SKM-1 (cell line): ENCODE results near the gene SLC9A5.

Experiments used
- DNase-seq: peaks from one replicate; lab custom pipeline; 2025; ENCODE audit not compliant: unreplicated experiment; lab: John Stamatoyannopoulos, UW

SLC9A5 gene

GRCh38 chr16:67255553-67256221, 6.9 kb downstream of the SLC9A5 start:
- no peak for DNase-seq

GRCh38 chr16:67256701-67257230, 8.0 kb downstream of the SLC9A5 start:
- no peak for DNase-seq

DNA sequence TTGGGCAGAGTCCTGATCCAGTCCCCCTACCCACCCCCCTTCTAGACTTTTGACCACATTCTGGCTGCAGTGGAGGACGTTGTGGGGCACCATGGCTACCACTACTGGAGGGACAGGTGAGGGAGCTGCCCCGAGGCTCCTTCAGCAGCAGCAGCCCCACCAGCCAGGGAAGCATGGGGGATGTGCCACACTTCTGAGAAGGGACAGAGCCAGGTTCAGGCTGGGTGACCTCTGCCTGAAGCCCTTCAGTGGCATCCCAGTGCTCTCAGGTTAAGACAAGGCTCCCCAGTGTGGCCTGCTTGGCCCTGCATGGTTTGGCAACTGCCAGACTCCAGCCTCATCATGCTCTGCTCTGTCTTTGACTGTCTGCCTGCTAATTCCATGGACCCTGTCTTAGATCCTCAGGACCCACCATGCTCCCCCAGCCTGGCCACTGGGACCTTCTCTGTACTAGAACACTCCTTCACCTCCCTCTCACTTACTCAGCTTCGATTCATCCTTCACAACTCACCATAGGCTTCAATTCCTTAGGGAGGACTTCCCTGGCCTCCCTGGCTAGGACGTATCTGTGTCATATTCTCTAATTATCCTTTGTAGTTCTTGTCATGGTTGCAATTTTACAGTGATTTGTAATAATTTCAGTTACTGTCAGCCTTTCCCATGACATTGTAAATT, 8.8 kb downstream of the SLC9A5 start:
- no peak for DNase-seq

DNA sequence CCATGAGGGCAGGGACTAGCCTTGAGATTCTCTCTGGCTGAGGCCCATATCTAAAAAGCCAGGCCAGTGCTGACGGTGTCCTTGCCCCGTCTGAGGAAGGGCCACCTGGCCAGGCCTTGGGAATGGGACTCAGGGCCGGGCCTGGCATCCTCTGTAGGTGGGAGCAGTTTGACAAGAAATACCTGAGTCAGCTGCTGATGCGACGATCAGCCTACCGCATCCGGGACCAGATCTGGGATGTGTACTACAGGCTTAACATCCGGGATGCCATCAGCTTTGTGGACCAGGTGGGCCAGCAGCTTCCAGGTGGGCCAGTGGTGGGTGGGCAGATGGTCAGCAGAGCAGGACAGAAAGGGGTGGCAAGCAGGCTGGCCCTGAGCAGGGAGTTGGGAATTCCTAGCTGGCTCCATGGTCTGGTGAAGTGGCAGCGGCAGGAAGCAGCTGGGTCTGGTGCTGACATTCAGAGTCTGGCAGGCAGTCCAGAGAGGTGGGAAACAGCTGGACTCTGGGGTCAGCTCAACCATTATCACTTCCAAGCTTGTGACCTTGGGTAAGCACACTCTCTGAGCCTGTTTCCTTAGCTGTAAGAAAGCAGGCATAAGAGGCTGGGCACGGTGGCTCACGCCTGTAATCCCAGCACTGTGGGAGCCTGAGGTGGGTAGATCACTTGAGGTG, 9.5 kb downstream of the SLC9A5 start:
- no peak for DNase-seq

GRCh38 chr16:67259705-67260104, 10.9 kb downstream of the SLC9A5 start:
- no peak for DNase-seq

DNA sequence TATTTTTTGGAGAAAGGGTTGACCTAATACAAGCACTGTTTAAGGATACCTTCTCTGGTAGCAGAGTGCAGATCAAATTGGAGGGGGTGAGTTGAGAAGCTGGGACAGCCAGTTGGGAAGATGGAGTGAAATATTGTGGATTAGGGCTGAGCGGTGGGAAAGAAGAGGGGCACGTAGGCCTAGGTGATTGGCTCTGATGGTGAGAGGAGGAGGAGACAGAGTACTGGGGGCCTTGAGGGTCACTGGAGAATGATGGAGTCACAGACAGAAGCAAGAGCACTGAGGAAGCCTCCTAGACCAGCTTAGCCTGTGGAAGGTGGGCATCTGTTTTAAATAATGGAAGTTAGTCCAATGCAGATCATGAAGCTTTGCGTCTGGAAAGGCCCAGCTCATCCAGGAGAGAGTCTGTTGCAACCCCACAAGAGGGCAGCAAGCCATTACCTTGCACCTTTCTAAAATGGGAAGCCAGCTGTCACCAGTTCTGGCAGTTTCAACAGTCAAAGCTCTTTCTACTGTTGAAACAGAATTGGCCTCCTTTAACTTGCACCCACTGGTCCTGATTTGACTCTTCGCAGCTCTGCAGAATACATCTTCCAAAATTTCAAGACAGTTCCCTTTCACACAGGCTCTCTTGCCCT, 11.8 kb downstream of the SLC9A5 start:
- DNase-seq = peak; percentile 53

DNA sequence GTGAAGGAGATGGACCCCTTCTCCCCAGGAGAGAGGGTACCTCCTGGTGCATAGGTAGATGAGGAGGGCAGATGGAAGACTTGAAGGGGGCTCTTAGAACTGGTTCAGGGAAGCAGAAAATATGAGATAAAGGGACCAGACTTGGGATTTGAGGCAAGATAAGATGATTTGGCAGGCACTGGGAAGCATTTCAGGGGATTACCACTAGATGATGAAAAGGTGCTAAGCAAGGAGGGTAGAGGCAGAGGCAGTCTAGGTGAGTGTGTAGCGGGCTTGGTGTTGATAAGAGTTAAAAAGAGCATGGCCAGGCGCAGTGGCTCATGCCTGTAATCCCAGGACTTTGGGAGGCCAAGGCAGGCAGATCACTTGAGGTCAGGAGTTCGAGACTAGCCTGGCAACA, 14.4 kb downstream of the SLC9A5 start:
- no peak for DNase-seq

DNA sequence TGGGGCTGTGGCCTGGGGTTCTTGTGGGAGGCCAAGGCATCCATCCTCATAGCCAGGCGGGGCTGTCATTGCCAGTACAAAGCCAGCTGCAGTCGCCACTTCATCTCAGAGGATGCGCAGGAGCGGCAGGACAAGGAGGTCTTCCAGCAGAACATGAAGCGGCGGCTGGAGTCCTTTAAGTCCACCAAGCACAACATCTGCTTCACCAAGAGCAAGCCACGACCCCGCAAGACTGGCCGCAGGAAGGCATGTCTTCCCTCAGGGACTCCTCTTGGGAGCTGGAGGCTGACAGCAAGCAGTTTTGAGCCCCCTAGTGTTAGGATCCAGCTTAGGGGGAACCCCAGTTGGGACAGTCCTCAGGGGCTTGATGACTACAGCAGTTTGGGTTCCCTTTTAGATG, 15.5 kb downstream of the SLC9A5 start:
- no peak for DNase-seq

GRCh38 chr16:67264866-67265265, 16.1 kb downstream of the SLC9A5 start:
- no peak for DNase-seq

DNA sequence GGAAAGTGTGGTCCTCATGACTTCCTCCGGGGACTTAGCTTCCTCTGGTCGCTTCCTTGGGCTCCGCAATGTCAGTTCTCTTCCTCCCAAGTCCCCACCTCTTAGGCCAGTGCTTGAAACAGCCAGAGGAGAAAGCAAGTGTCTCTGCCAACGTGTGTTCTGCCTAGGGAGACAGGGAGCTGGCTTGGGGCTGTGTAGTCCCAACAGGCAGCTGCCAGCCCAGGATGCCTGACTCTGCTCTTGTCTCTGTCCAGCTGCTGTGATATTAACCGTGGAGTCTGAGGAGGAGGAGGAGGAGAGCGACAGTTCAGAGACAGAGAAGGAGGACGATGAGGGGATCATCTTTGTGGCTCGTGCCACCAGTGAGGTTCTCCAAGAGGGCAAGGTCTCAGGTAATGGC, 17.1 kb downstream of the SLC9A5 start:
- no peak for DNase-seq

GRCh38 chr16:67268136-67268579, 19.4 kb downstream of the SLC9A5 start:
- DNase-seq = no peak

GRCh38 chr16:67269766-67270165, 21.0 kb downstream of the SLC9A5 start:
- no peak for DNase-seq

DNA sequence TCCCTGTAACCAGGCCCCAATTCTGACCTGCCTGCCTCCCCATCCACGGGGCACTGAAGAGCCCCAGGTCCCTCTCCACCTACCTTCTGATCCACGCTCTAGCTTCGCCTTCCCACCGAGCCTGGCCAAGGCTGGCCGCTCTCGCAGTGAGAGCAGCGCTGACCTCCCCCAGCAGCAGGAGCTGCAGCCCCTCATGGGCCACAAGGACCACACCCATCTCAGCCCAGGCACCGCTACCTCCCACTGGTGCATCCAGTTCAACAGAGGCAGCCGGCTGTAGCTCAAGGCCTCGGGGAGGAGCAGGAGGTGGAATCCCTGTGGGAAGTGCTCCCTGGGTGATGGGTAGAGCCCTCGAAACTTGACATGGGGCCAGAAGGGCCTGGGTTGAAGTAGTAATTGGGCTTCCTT, 22.2 kb downstream of the SLC9A5 start:
- DNase-seq = no peak

DNA sequence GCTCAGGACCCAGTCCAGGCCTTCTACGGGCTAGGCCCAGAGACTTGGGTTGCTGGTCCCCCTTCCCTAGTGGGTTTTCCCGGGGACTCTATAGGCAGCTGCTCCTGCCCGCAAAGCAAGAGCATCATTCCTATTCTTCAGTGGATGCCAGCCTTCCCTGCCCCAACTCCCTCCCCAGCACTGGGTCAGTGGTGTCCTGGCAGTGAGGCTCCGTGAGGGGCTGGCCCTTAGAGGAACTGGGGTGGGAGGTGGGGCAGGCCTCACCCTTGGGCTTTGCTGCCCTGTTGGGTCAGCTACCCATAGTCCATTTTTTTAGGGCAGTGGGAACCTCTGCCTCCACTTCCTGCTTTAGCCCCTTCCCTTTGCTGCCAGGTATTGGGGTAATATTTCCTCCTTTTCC, 22.7 kb downstream of the SLC9A5 start:
- no peak for DNase-seq

DNA sequence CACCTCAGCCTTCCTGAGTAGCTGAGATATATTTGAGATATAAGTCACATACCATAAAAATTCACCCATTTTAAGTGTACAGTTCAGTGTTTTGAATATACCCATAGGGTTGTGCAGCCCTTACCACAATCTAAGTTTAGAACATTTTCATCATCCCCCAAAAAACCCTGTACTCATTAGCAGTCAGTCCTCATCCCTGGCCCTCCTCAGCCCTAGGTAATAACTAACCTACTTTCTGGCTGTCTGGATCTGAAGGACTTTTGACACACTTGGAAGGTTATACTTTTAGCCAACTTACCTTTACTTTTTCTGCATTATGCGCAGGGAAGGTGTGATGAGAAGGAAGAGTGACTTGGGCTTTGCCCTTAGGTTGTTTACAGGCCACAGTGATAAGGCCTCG, 26.5 kb downstream of the SLC9A5 start:
- no peak for DNase-seq

- no peak for DNase-seq
Observed at GRCh38 chr16:67277294-67277998, 28.7 kb downstream of the SLC9A5 start.

DNA sequence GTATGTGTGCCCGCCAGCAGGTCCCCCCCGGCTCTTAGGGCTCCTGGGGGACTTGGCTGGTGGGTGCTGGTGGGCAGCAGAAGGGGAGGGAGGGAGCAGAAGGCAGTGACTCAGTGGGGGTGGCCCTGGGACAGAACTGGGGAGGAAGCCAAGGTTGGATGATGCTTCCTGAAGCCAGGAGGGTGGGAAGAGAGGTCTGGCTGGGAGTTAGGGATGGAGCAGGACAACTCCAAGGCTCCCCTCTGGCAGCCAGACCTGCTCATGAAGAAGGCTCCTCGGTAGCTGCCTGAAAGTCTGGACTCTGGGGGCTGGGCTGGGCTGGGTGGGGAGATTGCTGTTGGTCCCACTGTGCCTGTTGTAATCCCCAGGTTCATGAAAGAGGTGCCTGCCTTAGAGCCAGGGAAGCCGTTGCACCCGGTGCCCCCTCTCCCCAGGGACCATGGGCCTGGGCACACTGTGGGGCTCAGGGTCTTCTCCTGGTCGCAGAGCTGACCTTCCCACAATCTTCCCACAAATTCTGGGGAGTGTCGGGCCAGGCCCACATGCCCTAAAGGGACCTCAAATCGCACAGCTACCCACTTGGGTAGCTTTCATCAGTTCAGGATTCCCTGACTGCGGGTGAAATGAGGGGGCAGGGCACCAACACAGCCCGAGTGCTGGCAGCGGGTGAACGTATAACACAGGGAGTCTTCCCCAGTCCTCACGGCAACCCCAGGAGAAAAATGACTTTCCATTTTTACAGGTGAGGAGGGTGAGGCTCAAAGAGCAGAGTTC, 29.4 kb downstream of the SLC9A5 start:
- no peak for DNase-seq

DNA sequence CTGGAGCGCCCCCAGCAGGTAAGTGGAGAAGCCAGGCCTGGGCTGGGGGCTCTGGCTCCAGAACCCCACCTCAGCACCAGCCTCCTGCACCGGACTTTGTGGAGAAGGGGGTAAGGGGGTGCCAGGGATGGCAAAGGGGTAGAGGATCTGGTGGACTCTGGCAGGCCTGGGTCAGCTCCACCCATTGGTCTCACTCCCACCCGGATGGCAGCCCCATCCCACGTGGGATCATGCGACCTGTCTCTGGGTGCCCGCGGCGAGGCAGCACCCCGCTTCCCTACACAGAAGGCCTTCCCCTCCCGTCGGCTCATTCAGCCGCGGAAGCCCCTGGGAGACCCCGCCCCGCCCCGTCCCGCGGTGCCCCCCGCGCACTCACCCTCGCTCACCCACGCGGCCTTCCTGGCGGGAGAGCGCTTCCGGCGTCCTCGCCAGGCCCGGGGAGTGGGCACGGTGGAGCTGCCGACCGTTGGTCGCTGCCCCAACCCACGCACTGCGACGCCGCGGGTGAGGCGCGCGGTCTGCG, 30.1 kb downstream of the SLC9A5 start:
- DNase-seq = peak; percentile 8

- DNase-seq = peak; percentile 44
Observed at GRCh38 chr16:67279296-67280089, 30.7 kb downstream of the SLC9A5 start, which contains the start of gene PLEKHG4. Gene PLEKHG4 (plus strand): TSS chr16:67279532. CDS start chr16:67280045, 513 bp downstream.
